Measurements from ENCODE around the gene TMEM205.
"Not testable (repeated sequence)": the region's sequence is repeated elsewhere in the genome, so short reads cannot be mapped to it uniquely, and the experiment has no call there.

The TMEM205 gene

DNA sequence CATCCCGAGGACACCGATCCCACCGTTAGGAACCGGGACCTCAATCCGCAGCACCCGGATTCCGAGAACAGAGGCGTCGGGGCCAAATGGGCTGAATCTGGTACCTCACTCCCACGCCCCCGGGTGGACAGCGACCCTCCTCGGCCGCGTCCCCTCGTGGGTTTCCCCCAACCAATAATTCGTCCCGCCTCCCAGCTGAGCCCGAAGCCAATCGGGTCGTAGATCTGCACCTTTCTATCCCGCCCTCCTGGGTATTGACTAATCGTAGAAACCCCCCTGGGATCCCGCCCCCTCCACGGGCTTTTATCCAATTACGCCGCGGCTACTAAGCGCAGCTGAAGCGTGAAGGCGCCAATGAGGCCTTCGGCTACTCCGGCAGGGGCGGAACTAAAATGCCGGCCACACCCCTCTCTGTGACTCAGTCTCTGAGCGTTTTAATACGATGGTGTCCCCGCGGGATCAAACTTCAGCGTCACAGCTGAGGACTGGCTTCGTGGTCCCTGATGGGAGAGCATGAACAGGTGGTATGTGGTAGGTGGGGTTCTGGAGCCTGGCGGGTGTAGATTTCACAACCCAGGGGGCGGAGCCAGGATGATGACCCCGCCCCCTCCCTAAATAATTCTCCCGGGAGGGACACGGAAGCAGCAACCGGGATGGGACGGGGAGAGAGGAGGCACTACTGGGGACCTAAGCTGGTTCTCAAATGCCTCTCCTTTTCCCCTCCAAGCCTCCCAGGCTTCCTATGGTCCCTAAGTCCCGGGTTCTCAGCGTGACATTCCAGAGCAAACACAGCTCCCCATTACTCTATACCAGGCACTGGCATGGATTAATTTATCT is at the start of gene TMEM205, which contains the start of gene CCDC159:
Gene TMEM205, minus strand, starts transcription at position 165 of the 837 bp plus-strand sequence. CDS start 649 bp downstream, outside the sequence.
Gene CCDC159, plus strand, starts transcription at position 416 of the 837 bp plus-strand sequence. Its CDS starts 88 bp downstream, at position 504.
- peak; percentile 98 for DNase-seq (ENCODE audit: insufficient read length, low spot score)
- peak; percentile 92 for FAIRE-seq

DNA sequence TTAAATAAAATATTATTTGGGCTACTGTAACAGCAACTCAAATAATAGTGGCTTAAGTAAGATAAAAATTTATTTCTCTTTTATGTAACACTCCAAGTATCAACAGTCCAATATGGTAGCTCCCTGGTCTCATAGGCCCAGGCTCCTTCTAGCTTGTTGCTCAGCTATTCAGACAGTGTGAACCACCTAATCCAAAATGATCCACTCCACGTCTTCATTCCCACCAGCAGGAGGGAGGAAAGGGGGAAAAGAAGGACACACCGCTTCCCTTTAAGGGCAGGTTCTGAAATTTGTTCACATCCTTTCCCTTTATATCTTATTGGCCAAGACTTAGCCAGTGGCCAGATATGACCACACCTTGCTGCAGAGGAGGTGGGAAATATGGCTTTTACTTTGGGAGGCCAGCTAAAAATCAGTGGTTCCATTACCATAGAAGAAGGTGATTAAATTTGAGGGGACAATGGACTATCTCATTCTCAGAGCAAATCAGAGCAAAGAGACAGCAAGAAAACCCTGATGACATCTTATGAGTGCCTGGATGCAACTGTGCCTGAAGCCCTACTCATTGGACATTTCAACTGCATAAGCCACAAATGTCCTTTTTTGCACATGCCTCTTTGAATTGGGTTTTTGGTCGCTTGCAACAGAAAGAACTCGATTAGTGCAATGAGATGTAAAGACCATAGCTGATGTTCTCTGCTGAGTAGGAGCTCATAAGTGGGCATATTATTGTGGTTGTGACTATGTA is 45.0 kb upstream of the TMEM205 start:
- FAIRE-seq (no peak), DNase-seq (ENCODE audit: insufficient read length, low spot score) (no peak)

DNA sequence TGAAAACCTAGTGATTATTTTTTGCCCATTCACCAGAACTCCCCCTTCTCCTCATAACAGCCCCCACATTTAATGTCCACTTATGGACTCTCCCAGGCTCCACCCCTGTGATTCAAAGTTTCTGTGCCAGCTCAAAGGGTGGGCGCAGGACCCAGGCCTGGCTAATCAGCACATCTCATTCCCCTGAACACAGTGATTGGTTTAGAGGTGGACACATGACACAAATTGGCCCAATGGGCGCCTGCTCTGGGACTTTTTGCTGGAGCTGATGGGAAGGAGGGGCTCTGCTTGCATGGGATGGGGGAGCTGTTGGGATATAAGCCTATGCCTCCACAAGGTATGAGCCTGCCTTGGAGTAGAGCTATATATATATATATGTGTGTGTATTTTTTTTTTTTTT is 44.3 kb upstream of the TMEM205 start:
- DNase-seq (ENCODE audit: insufficient read length, low spot score) (no peak), FAIRE-seq (no peak)

DNA sequence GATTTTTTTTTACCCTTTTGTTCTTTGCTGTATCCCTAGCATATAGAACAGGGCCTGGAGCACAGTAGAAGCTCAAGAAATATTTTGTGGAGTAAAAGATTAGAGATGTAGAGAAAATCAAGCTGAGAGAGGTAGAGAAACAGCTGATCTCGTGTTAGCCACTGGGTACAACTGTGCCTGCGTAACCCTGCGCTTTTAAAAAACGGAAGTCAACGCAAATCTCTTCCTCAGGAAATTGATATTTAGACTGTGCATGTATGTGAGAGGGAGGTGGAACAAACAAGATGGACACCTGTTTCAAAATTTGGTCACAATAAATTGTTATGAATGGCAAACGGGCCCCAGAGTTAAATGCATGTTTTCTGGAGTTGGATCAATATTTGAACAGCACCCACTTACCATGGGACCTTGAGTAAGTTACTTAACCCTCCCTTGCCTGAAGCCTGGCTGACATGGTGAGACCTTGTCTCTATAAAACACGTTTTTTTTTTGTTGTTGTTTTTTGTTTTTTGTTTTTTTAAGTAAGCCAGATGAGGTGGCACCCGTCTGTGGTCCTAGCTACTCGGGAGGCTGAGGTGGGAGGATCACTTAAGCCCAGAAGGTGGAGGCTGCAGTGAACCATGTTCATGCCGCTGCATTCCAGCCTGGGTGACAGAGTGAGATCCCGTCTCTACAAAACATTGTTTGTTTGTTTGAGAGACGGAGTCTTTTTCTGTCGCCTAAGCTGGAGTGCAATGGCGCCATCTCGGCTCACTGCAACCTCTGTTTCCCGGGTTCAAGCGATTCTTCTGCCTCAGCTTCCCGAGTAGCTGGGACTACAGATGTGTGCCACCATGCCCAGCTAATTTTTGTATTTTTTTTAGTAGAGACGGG is 41.3 kb upstream of the TMEM205 start:
- FAIRE-seq, result no peak
- DNase-seq (ENCODE audit: insufficient read length, low spot score), result no peak

DNA sequence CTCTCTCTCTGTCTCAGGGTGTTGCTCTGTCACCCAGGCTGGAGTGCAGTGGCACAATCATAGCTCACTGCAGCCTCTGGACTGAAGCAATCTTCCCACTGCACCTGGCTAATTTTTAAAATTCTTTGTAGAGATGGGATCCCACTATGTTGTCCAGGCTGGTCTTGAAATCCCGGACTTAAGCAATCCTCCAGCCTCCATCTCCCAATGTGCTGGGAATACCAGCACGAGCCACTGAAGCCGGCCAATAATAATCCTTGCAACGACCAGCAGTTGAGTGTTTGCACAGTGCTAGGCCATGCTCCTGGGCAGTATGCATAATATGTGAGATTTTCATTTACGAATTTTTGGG is 38.7 kb upstream of the TMEM205 start:
- no peak for FAIRE-seq
- DNase-seq (ENCODE audit: insufficient read length, low spot score), result no peak

DNA sequence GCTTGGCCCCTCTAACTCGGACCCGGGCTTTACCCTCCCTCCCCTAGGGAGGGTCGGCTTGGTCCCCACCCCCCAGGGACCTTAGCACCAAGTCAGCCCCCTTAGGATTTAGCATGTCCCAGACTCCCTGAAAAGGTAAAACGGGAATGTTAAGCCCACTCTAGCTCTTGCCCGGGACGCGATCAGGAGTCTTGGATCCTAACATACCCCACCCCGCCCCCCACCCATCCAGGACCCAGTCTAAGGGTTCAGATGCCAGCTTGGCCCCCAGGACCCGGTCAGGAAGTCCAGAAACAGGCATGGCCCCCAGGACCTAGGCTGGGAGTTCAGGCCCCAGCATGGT is 37.6 kb upstream of the TMEM205 start:
- no peak for DNase-seq (ENCODE audit: insufficient read length, low spot score)

DNA sequence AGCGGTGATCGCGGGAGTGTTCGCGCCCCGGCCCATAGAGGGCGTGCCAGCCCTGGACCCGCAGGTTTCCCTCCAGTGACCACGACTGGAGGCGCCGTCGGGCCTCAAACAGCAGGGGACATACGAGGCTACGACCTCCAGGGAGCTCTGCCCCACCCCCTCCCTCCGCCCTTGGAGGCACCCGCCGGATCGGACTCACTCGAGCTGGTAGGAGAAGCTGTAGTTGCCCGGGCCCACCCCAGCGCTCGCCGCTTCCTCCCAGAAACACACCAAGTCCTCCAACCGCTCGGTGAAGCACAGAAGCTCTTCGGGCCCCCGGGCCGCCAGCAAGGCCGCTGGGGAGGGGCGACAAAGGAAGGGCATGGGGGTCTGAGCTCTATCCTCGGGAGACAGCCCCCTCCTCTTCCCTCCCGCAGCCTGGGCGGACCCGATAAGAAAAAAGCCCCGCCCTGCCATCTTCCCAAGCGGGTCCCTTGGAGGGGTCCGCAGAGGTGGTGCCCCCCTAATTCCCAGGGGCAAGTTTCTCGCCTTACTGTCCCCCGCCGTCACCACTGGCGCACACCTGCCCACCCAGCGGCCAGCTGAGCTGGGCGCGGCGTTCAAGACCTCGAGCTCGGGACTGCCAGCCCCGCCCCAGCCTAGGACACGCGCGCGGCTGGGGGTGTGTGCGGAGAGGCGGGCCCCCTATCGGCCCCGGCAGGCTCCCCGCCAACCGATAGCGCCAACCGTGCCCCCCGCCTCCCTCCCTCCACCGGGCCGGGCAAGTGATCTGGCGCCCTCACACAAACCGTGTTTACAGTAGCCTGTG is 37.0 kb upstream of the TMEM205 start:
- peak; percentile 53 for DNase-seq (ENCODE audit: insufficient read length, low spot score)
- FAIRE-seq, result no peak

More for the DNA sequence above, 37.6 kb upstream of the TMEM205 start:
- FAIRE-seq, result no peak

DNA sequence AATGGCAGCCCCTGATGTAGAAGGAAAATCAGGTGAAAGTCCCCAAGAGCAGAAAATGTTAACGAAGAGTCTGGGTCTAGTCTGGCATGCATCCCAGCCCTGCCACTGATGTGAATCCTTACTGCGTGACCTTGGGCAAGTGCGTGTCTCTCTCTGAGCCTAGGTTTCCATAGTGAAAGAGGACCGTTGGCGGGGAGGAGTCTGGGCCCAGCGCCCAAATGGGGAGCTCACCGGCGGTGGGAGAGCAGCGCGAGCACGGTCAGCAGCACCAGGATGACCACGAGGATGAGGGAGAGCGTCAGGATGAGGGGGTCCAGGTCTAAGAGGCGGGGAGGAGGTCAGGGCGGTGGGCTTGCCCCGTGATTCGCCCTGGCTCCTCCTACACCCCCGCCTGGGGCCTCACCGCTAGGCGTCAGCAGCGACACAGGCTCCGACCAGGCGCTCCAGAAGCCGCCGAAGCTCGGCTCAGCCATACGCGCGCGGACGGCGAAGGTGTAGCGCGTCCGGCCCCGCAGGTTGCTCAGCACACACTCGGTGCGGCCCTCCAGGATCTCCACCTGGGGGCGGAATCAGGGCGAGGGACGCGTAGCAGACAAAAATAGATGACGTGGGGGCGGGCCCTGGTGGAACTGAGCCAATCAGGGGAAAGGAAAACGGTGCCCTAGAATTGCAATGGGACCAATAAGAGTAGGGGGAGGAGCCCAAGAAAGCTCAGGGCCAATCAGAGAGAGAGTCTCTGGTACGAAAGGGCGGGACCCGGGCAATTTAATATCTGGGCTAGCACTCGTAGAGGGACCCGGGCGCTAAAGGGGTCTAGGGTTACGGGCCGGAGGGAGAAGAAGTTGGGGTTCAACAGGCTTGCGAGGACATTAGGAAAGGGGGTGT is 34.8 kb upstream of the TMEM205 start:
- FAIRE-seq, result no peak
- DNase-seq (ENCODE audit: insufficient read length, low spot score), result peak; percentile 99

DNA sequence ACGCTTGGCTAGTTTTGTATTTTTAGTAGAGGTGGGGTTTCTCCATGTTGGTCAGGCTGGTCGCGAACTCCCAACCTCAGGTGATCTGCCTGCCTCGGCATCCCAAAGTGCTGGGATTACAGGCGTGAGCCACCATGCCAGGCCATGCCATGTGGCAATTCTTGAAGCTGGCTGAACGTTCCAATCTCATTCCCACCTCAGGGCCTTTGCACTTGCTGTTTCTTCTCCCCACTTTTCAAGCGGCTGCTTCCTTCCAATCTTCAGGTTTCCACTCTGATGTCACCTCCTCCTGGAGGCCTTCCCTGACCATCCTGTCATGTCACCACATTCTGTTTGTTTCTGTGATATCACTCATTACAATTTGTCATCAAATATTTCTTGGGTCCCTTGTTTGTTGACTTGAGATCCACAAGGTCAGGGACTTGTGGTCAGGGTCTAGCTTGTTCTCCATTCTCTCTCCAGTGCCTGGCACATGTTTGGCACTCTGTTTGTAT is 33.8 kb upstream of the TMEM205 start:
- DNase-seq (ENCODE audit: insufficient read length, low spot score) (no peak), FAIRE-seq (no peak)

DNA sequence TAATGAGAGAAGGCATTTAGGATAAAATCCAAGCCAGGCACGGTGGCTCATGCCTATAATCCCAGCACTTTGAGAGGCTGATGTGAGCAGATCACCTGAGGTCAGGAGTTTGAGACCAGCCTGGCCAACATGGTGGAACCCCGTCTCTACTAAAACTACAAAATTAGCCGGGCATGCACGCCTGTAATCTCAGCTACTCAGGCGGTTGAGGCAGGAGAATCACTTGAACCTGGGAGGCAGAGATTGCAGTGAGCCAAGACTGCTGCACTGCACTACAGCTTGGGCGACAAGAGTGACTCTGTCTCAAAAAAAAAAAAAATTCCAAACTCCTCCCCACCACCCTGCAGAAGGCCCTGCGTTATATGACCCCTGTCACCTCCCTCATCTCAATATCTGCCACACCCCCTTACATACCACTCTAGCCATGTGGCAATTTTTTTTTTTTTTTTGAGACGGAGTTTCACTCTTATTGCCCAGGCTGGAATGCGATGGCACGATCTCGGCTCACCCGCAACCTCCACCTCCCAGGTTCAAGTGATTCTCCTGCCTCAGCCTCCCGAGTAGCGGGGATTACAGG is 33.3 kb upstream of the TMEM205 start:
- FAIRE-seq; DNase-seq (ENCODE audit: insufficient read length, low spot score): not testable (repeated sequence)

DNA sequence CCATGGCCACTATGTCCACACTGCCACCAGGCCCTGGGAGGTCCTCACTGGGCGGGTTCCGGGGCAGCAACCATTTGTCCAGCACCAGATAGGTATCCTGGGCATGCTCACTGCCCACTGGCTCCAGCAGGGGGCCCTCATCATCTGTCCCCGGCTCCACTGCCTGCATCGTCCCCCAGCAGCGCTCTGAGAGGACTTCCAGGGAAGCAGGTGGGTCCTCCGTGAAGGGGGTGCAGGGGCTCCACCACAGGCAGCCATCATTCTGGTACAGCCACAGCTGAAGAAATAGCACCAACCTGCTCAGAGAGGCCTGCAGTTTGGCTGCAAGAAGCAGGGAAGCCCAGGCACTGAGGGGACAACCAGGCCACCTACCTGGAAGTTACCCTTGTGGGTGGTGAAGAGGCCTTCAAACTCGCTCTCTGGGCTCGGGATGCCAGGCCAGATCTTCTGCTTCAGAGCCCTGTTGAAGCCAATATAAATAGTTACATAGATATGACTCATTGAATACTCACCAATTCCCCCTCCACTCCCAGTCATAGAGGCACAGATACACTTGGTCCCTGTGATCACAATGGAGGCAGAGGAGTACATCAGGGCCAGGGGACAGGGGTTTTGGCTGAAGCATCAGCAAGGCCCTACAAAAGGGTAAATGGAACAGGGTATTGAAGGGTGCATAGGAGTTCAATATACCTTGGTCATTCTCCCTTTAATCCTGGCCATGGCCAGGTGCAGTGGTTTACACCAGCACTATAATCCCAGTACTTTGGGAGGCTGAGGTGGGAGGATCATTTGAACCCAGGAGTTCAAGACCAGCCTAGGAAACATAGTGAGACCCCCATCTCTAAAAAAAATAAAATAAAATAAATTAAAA is 32.5 kb upstream of the TMEM205 start:
- DNase-seq (ENCODE audit: insufficient read length, low spot score) (no peak), FAIRE-seq (no peak)

DNA sequence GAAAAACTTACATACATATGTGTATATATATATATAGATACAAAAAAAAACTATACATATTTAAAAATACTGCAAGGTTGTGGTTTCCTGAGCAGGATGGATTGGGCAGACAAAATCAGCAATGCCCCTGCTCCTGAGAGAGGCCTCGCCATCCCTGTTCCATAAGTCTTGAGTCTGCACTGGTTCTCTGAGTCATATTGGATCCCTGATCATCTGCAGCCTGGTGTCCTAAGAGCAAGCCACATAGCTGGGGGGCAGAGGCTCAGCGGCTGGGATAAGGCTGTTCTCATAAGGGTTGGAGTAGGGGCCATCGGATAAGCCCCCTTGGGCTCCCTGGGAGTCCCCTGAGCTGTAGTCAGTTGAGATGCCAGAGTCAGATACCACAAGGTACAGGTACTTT is 31.7 kb upstream of the TMEM205 start:
- DNase-seq (ENCODE audit: insufficient read length, low spot score), result no peak
- FAIRE-seq, result no peak

DNA sequence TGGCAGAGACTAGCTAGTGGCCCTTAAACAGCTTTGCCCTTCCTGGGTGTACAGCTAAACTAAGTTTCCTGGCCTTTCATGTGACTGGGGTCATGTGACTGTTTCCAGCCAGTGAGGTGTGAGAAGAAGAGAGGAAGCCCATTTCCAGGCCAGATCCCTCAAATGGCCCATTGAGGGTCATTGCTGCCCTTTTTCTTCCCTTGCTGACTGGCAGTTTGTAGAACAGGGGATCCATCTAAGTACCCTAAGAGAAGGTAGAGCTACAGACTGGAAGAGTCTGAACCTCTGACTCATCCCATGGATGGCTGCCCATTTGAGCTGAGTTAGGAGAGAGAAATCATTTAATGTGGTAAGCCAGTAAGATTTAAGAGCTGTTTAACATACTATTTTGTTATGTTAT is 31.2 kb upstream of the TMEM205 start:
- DNase-seq (ENCODE audit: insufficient read length, low spot score) (no peak), FAIRE-seq (no peak)

DNA sequence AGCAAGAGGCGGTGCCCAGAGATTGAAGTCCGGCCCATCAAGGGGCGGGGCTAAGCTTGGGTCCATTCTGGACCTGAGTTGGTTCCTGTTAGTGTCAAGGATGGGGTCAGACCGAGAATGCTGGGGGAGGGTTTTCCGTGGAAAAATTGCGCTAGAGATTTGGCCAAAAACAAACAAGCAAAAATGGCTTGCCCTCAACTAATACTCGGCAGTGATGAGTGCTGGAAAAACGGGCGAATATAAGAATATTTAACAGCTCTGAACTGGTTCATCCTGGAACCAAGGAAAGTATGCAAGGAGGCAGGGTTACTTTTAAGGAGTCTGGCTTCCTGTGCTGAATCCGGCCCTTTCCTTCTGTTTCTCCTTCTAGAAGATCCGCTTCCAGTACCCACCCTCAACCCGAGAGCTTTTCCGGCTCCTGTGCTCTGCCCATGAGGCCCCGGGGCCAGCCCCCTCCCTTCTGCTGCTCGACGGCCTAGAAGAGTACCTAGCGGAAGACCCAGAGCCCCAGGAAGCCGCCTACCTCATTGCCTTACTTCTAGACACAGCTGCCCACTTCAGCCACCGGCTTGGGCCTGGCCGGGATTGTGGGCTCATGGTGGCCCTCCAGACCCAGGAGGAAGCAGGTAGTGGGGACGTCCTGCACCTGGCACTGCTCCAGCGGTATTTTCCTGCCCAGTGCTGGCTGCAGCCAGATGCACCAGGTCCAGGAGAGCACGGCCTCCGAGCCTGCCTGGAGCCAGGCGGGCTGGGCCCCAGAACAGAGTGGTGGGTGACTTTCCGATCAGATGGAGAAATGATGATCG is 29.3 kb upstream of the TMEM205 start:
- DNase-seq (ENCODE audit: insufficient read length, low spot score) (no peak), FAIRE-seq (peak; percentile 69)

DNA sequence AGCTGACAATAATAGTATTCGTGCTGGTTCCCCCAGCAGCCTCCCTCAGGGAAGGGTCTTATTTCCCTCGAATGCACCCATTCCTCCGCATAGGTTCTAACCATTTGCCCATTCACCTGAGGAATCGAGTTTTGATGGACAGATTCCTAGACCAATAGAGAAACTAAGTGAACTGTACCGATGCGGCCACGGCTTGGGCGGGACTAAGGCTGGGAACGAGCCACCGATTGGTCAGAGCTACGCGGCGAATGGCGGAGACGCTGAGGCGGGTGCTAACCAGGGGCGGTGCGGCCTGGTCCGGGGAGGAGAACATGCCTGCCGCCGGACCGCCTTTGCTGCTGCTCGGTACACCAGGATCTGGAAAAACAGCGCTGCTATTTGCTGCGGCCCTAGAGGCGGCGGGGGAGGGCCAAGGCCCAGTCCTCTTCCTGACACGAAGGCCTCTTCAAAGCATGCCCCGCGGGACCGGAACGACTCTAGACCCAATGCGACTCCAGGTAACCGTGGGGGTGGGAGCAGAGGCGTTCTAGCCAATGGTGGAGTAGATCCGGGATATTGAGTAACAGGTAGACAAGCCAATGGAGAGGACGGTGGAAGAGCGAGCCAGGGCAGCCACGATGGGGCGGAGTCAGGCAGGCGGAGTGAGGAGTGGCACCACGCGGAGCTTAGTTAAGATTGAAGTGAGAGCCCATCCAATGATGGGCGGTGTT is 28.5 kb upstream of the TMEM205 start, which contains the start of gene SWSAP1:
Gene SWSAP1, plus strand, starts transcription at position 234 of the 710 bp plus-strand sequence. Its CDS starts 15 bp downstream, at position 249.
- FAIRE-seq (peak; percentile 91), DNase-seq (ENCODE audit: insufficient read length, low spot score) (peak; percentile 100)

DNA sequence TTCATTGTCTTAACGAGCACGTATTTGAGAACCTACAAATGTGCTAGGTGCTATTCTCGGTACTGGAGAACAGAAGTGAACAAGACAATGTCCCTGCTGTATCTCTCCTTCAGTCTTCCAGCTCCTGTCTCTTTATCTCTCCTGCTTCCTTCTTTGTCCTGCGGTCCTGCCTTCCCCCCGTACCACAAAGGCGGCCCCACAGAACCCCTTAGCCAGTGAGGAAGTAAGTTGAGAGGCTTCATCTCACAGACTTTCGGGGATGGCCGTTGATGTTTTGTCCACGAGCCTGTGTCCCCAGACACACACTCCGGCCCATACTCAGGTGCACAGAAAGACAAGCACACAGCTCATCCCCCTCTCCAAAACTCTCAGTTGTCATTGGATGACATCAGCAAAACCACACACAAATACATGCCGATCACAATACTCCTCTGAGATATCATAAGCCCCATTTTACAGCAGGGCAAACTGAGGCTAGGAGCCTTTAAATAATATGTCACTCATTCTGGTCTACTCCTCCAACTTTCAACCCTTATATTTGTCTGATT is 27.9 kb upstream of the TMEM205 start:
- FAIRE-seq, result no peak
- no peak for DNase-seq (ENCODE audit: insufficient read length, low spot score)
